ENCODE results near the gene EFCAB6.

- TF ChIP-seq, protein P1, sequence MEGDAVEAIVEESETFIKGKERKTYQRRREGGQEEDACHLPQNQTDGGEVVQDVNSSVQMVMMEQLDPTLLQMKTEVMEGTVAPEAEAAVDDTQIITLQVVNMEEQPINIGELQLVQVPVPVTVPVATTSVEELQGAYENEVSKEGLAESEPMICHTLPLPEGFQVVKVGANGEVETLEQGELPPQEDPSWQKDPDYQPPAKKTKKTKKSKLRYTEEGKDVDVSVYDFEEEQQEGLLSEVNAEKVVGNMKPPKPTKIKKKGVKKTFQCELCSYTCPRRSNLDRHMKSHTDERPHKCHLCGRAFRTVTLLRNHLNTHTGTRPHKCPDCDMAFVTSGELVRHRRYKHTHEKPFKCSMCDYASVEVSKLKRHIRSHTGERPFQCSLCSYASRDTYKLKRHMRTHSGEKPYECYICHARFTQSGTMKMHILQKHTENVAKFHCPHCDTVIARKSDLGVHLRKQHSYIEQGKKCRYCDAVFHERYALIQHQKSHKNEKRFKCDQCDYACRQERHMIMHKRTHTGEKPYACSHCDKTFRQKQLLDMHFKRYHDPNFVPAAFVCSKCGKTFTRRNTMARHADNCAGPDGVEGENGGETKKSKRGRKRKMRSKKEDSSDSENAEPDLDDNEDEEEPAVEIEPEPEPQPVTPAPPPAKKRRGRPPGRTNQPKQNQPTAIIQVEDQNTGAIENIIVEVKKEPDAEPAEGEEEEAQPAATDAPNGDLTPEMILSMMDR (IDR thresholded peaks at IDR 0.05), result no peak
- no peak for TF ChIP-seq POLR2A (IDR thresholded peaks at IDR 0.05)
Observed at GRCh38 chr22:43745783-43746356, 66.2 kb downstream of the EFCAB6 start.

Measured in breast epithelium (tissue), 3 donors.